ENCODE results near the gene RUFY1. TPM values are rescaled to one million over a fixed set of nuclear protein-coding genes. Genes with fewer than 3 reads are reported as not detected.
"Not testable (repeated sequence)": the region's sequence is repeated elsewhere in the genome, so short reads cannot be mapped to it uniquely, and the experiment has no call there.

Gene RUFY1, protein sequence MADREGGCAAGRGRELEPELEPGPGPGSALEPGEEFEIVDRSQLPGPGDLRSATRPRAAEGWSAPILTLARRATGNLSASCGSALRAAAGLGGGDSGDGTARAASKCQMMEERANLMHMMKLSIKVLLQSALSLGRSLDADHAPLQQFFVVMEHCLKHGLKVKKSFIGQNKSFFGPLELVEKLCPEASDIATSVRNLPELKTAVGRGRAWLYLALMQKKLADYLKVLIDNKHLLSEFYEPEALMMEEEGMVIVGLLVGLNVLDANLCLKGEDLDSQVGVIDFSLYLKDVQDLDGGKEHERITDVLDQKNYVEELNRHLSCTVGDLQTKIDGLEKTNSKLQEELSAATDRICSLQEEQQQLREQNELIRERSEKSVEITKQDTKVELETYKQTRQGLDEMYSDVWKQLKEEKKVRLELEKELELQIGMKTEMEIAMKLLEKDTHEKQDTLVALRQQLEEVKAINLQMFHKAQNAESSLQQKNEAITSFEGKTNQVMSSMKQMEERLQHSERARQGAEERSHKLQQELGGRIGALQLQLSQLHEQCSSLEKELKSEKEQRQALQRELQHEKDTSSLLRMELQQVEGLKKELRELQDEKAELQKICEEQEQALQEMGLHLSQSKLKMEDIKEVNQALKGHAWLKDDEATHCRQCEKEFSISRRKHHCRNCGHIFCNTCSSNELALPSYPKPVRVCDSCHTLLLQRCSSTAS
- total RNA-seq (10 to 100 TPM; 59.1 to 61.5 TPM), polyA plus RNA-seq (10 to 100 TPM; 13.3 to 34.6 TPM)

DNA sequence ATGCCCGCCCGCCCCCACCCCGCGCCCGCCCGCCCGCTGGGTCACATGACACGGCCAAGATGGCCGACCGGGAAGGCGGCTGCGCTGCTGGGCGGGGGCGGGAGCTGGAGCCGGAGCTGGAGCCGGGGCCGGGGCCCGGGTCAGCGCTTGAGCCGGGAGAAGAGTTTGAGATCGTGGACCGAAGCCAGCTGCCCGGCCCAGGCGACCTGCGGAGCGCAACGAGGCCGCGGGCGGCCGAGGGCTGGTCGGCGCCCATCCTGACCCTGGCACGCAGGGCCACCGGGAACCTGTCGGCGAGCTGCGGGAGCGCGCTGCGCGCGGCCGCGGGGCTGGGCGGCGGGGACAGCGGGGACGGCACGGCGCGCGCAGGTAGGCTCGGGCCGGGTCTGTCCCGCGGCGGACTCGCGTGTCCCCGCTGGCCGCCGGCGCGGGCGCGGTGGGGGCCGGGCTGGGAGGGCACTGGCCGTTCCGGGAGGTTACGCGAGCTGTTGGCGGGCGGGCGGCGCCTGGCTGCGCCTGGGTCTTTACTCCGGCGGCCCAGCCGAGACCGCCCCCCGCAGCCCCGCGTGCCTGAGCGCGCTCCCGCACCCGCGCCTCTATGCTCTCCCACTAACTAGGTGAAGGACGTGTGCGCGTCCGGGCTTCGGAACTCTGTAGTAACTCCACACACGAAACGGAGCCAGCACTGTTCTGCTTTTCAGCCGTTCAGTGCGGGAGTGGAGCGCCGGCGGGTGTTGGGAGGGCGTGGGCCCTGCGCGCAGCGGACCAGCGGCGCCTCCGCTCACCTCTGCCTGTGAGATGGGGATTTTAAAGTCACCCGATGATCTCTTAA lies at the start of gene RUFY1:
RUFY1 (plus strand) TSS at position 44 of the 832 bp plus-strand sequence; CDS start at position 60, 16 bp downstream.
- intact Hi-C loops (cut with micrococcal nuclease) = loop anchor here (1.0 to 10.0 kb wide), 6 partner anchors 9 to 923 kb away; partner anchors contain the start of genes CANX, CLK4, HNRNPH1 and MAML1
- H3K4me3 Mint-ChIP-seq = peak within 1 kb of the TSS; percentile 94 to 99 (median 96)
- no peaks in the 10 kb centered on the region for H3K27me3 Mint-ChIP-seq
- H3K27me3 ChIP-seq (ENCODE audit: insufficient read depth, low read length) = no peaks in the 10 kb centered on the region
- H3K9me3 Mint-ChIP-seq = peaks cover 0 to 1% (median 0%) of the 10 kb centered on the region in 8 donors
- H3K27ac Mint-ChIP-seq = peak within 1 kb of the TSS; percentile 94 to 99 (median 97)
- H3K4me1 Mint-ChIP-seq = peaks cover 17 to 45% (median 27%) of the 10 kb centered on the region in 4 donors
- peak within 1 kb of the TSS; percentile 78 to 91 for H3K4me3 ChIP-seq (ENCODE audit: low read length in 2 of 2)
- no peaks in the 10 kb centered on the region for H3K9me3 ChIP-seq (ENCODE audit: control insufficient read depth in 1 of 2, low read length in 2 of 2)
- peaks cover 30% of the 10 kb centered on the region for H3K4me1 ChIP-seq (ENCODE audit: insufficient read depth, low read length)
- H3K27ac ChIP-seq (ENCODE audit: low read depth, low read length) = peak within 1 kb of the TSS; percentile 66
- H3K36me3 Mint-ChIP-seq = peaks cover 4 to 16% of the 10 kb centered on the region in 2 donors
- CTCF ChIA-PET (ENCODE audit: partially characterized antibody) = interaction anchor here (0.9 to 1.5 kb wide), 2 partner anchors 8 to 72 kb away, joined by 3 to 8 read pairs; partner anchors contain the start of gene HNRNPH1
- POLR2A ChIA-PET (ENCODE audit: partially characterized antibody) = interaction anchor here (0.5 to 4.6 kb wide), 17 partner anchors 8 to 924 kb away, joined by 3 to 107 read pairs (median 4); partner anchors contain the start of genes CLK4, HNRNPH1 and MAML1
- DNase-seq = peak; percentile 81 to 92 (median 87)
- no peaks in the 10 kb centered on the region for H3K36me3 ChIP-seq (ENCODE audit: insufficient read depth, low read length)

DNA sequence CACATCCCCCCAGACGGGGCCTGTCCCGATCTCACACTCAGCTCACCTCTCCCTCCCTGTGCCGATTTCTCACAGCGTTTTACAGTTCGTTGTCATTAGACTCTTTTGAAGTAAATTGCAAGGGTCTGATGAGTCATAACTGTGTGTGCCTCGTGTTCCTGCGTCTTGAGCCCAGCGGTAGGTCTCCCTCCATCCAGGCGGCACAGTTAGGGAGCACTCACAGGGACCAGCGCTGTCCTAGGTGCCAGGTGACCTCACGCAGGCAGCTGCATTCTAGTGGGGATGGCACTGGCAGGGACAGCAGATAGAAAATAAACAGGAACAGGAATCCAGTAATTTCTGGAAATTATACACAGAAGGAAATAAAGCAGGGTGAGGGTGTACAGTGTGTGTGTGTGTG lies 48.4 kb upstream of the RUFY1 start:
- H3K27me3 ChIP-seq (ENCODE audit: insufficient read depth, low read length); POLR2A ChIA-PET (ENCODE audit: partially characterized antibody); CTCF ChIA-PET (ENCODE audit: partially characterized antibody): not testable (repeated sequence)

DNA sequence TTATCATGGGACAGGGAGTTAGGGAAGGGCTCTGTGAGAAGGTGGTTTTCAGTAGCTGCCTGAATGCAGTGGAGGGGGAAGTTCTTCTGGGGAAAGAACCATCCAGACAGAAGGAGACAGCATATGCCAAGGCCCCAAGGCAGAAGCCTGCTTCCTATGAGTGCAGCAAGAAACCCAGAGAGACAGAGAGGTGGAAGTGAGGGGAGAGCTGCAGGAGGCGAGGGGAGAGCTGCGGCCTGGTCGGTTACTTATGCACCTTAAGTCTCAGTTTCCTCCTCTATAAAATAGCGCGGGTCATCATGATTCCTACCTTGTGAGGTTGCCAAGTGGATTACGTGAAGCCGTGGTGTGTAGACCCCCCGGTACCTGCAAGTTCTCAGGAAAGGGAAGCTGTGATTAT lies 47.9 kb upstream of the RUFY1 start:
- not testable (repeated sequence) for H3K27me3 ChIP-seq (ENCODE audit: insufficient read depth, low read length)

More for the DNA sequence above, 48.4 kb upstream of the RUFY1 start:
- H3K36me3 ChIP-seq (ENCODE audit: insufficient read depth, low read length); H3K27ac Mint-ChIP-seq; H3K4me3 ChIP-seq (ENCODE audit: low read length in 2 of 2); H3K9me3 ChIP-seq (ENCODE audit: control insufficient read depth in 1 of 2, low read length in 2 of 2); H3K9me3 Mint-ChIP-seq; H3K4me3 Mint-ChIP-seq; H3K36me3 Mint-ChIP-seq; H3K27ac ChIP-seq (ENCODE audit: low read depth, low read length); H3K4me1 Mint-ChIP-seq; intact Hi-C loops (cut with micrococcal nuclease); H3K27me3 Mint-ChIP-seq; H3K4me1 ChIP-seq (ENCODE audit: insufficient read depth, low read length); DNase-seq: not testable (repeated sequence)

DNA sequence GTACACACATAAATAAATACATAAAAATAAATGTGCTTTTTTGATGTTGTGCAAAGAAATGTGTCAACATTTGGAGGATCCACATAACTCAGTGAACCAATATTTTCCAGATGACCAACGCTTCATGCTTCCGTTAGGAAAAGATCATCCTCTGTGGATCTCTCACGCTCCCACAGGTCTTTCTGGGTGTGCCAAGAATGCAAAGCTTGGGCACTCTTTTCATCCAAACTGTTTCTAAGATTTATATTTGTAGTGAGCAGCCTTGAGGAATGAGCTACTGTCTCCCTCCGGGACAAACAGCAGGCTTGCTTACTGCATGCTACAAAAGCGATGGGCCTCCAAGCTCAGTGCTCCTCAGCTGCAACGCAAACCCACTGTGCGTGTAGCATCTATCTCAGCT lies 46.2 kb upstream of the RUFY1 start:
- Mint-ChIP-seq H3K9me3 (no peaks in the 10 kb centered on the region), H3K4me3 (no peak overlapping the region), H3K27ac (no peak overlapping the region), H3K36me3 (no peaks in the 10 kb centered on the region), H3K27me3 (peaks cover under 1 to 2% of the 10 kb centered on the region in 2 donors), H3K4me1 (peaks cover 0 to 3% (median 2%) of the 10 kb centered on the region in 4 donors)
- ChIA-PET POLR2A (ENCODE audit: partially characterized antibody) (no interaction called here), CTCF (ENCODE audit: partially characterized antibody) (no interaction called here)
- no peak for DNase-seq
- H3K4me3 ChIP-seq (ENCODE audit: low read length in 2 of 2) = no peak overlapping the region
- H3K27ac ChIP-seq (ENCODE audit: low read depth, low read length) = no peak overlapping the region
- no peaks in the 10 kb centered on the region for H3K27me3 ChIP-seq (ENCODE audit: insufficient read depth, low read length)
- no peaks in the 10 kb centered on the region for H3K4me1 ChIP-seq (ENCODE audit: insufficient read depth, low read length)
- intact Hi-C loops (cut with micrococcal nuclease) = no loop called here
- H3K9me3 ChIP-seq (ENCODE audit: control insufficient read depth in 1 of 2, low read length in 2 of 2) = no peaks in the 10 kb centered on the region
- no peaks in the 10 kb centered on the region for H3K36me3 ChIP-seq (ENCODE audit: insufficient read depth, low read length)

More for the DNA sequence above, 47.9 kb upstream of the RUFY1 start:
- H3K9me3 ChIP-seq (ENCODE audit: control insufficient read depth in 1 of 2, low read length in 2 of 2); POLR2A ChIA-PET (ENCODE audit: partially characterized antibody); H3K27me3 Mint-ChIP-seq; intact Hi-C loops (cut with micrococcal nuclease); DNase-seq; H3K27ac ChIP-seq (ENCODE audit: low read depth, low read length); H3K36me3 ChIP-seq (ENCODE audit: insufficient read depth, low read length); H3K4me1 ChIP-seq (ENCODE audit: insufficient read depth, low read length); H3K4me1 Mint-ChIP-seq; H3K4me3 Mint-ChIP-seq; CTCF ChIA-PET (ENCODE audit: partially characterized antibody); H3K36me3 Mint-ChIP-seq; H3K27ac Mint-ChIP-seq; H3K4me3 ChIP-seq (ENCODE audit: low read length in 2 of 2); H3K9me3 Mint-ChIP-seq: not testable (repeated sequence)

DNA sequence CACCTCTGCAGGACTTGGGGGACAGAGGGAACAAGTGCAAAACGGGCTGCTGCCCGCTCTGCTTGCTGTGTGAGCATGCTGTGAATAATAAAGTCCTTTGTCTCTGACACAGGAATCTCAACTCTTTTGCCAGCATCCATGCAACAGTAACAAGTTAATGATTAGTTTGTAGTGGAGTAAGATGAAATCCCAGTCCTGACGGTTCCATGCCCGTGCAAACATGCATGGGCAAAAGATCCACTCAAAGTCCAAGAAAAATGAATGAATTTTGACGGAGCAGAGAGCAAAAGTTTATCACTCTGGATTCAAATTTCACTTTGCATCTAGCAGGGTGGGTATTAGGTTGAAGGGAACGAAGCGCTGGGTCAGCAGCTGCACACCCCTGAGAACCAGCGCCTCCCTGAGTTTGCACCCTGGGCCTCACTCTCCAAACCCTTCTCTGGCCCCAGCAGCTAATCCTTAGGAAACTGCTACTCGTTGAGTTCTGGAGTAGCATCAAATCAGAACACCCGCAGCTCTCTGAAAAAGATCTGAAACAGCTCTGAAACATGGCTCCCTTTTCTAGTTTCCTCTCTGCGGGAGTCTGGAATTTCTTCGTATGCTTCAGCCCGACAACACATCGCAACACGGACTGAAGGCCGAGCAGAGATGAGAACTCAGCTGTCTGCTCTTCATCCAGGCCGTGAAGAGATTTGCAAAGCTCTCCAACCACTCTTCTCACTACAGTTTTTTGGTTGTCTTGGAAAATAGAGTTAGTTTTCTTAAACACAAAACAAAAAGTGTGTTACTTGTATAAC lies 45.6 kb upstream of the RUFY1 start:
- Mint-ChIP-seq H3K27me3 (peaks cover 1 to 2% of the 10 kb centered on the region in 2 donors), H3K36me3 (no peaks in the 10 kb centered on the region), H3K27ac (no peak overlapping the region), H3K9me3 (no peaks in the 10 kb centered on the region), H3K4me3 (no peak overlapping the region), H3K4me1 (peaks cover 0 to 8% (median 3%) of the 10 kb centered on the region in 4 donors)
- Histone ChIP-seq H3K36me3 (ENCODE audit: insufficient read depth, low read length) (no peaks in the 10 kb centered on the region), H3K4me1 (ENCODE audit: insufficient read depth, low read length) (no peaks in the 10 kb centered on the region), H3K9me3 (ENCODE audit: control insufficient read depth in 1 of 2, low read length in 2 of 2) (no peaks in the 10 kb centered on the region), H3K27ac (ENCODE audit: low read depth, low read length) (no peak overlapping the region), H3K4me3 (ENCODE audit: low read length in 2 of 2) (no peak overlapping the region), H3K27me3 (ENCODE audit: insufficient read depth, low read length) (no peaks in the 10 kb centered on the region)
- ChIA-PET POLR2A (ENCODE audit: partially characterized antibody) (no interaction called here), CTCF (ENCODE audit: partially characterized antibody) (no interaction called here)
- no peak for DNase-seq
- intact Hi-C loops (cut with micrococcal nuclease) = no loop called here

DNA sequence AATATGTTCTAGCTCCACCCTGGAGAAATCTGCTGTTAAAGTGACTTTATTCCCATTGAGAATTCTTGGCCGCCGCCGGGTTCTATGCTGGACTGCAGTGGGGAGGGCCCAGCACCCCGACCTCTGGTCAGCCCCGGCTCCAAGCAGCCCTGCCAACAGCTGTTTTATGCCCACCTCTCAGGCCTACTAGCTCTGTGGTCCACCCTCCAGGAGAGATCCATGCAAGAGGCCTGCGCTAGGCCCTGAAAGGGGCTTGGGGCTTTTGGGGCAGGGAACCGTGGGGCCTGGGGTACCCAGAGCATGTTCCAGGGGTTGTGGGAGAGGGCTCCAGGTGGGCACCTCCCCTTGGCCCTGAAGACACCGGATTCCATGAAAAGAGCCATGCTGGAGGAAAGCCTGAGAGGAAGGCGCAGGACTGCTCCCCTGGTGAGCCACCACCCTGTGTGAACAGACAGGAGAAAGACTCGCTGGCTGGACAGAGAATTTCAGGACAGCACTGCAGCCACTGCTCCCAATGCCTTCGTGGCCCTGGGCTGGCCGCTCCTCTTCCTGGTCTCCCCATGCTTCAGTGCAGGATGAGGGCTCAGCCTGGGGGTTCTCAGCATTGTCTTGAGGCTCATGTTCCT lies 44.6 kb upstream of the RUFY1 start:
- peaks cover 1 to 2% of the 10 kb centered on the region in 2 donors for H3K27me3 Mint-ChIP-seq
- CTCF ChIA-PET (ENCODE audit: partially characterized antibody) = no interaction called here
- H3K4me1 ChIP-seq (ENCODE audit: insufficient read depth, low read length) = no peaks in the 10 kb centered on the region
- H3K36me3 Mint-ChIP-seq = no peaks in the 10 kb centered on the region
- no peak overlapping the region for H3K27ac ChIP-seq (ENCODE audit: low read depth, low read length)
- POLR2A ChIA-PET (ENCODE audit: partially characterized antibody) = no interaction called here
- H3K27me3 ChIP-seq (ENCODE audit: insufficient read depth, low read length) = no peaks in the 10 kb centered on the region
- intact Hi-C loops (cut with micrococcal nuclease) = no loop called here
- H3K4me3 ChIP-seq (ENCODE audit: low read length in 2 of 2) = no peak overlapping the region
- no peak overlapping the region for H3K27ac Mint-ChIP-seq
- H3K9me3 Mint-ChIP-seq = no peaks in the 10 kb centered on the region
- no peak for DNase-seq
- no peaks in the 10 kb centered on the region for H3K9me3 ChIP-seq (ENCODE audit: control insufficient read depth in 1 of 2, low read length in 2 of 2)
- peaks cover 0 to 8% (median 3%) of the 10 kb centered on the region in 4 donors for H3K4me1 Mint-ChIP-seq
- no peak overlapping the region for H3K4me3 Mint-ChIP-seq
- no peaks in the 10 kb centered on the region for H3K36me3 ChIP-seq (ENCODE audit: insufficient read depth, low read length)
